ENCODE data around the gene CEBPB. TPM values are rescaled to one million over a fixed set of nuclear protein-coding genes. Genes with fewer than 3 reads are reported as not detected.
A peak's percentile ranks its signal among the peaks of the same experiment; 100 is the strongest.

Gene CEBPB
- total RNA-seq, 1 experiment from 2014 or later = 22.6 TPM

DNA sequence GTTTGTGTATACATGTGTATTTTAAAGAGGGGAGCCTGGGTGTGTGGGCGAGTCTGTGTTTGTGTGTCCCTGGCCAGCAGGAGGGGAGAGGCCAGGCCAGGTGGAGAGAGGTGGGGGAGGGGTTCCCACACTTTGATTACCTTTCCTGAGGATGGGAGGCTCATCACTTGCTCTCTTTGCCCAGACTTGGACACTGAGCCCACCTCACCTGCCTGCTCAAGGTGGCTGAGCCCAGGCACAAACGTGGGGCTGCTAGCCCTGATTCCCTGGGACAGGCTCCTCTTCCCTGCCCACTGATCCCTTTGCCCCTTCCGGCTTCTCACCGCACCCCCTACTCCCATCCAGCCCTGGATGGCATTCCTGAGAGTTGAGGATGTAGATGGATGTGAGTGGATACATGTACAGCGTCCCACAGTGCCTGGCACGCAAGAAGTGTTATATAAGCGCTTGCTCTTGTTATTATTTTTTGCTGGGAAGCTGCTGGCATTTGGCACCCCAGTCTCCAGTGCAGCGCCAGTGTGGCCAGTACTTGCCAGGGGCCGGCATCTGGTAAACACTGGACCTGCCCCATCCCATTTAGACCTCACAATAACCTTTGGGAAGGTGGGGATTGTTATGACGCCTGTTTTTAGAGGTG is 2.7 kb downstream of the CEBPB start:
- Histone ChIP-seq H3K56ac (ENCODE audit: insufficient read length, low read depth, low read length) (no peak overlapping the region), H4K5ac (ENCODE audit: insufficient read length, low read depth, low read length) (no peak overlapping the region), H3K23me2 (ENCODE audit: insufficient read length, low read depth, low read length, poor library complexity, severe bottlenecking) (peaks cover 5% of the 10 kb centered on the region), H2AFZ (ENCODE audit: low read length) (no peak overlapping the region), H2BK12ac (ENCODE audit: insufficient read length, low read depth, low read length) (no peak overlapping the region), H3K9me3 (ENCODE audit: control insufficient read depth, low read depth, low read length) (no peaks in the 10 kb centered on the region), H2BK120ac (ENCODE audit: low read depth, low read length, poor library complexity, severe bottlenecking) (no peak overlapping the region), H3K27me3 (ENCODE audit: insufficient read depth, low read length) (no peaks in the 10 kb centered on the region), H3K14ac (ENCODE audit: insufficient read depth, low read length) (no peak overlapping the region), H3K18ac (ENCODE audit: insufficient read length, low read depth, low read length) (no peak overlapping the region), H2BK5ac (ENCODE audit: insufficient read length, low read length) (no peak overlapping the region), H3K9ac (ENCODE audit: extremely low read depth, insufficient read length, low read length) (peak overlapping the region; percentile 3), H3T11ph (ENCODE audit: low read length) (no peak overlapping the region), H3K4ac (ENCODE audit: low read depth, low read length) (no peak overlapping the region), H3K79me2 (ENCODE audit: insufficient read depth, low read length) (peaks cover 1% of the 10 kb centered on the region; the same call in 1 of the 2 replicates), H3K79me1 (ENCODE audit: insufficient read depth, low read depth, low read length, poor library complexity, severe bottlenecking) (no peaks in the 10 kb centered on the region), H3K27ac (ENCODE audit: insufficient read length, low read depth, low read length) (no peak overlapping the region), H4K8ac (replicated peaks; ENCODE audit: insufficient read length, low read depth, low read length) (no peak overlapping the region), H4K20me1 (ENCODE audit: control insufficient read depth, insufficient read depth, insufficient read length) (peaks cover 3% of the 10 kb centered on the region), H4K91ac (ENCODE audit: insufficient read length, low read depth, low read length) (no peak overlapping the region), H3K4me2 (ENCODE audit: insufficient read depth, insufficient read length, low read length) (peak overlapping the region; percentile 35), H3K4me1 (ENCODE audit: insufficient read depth, low read length) (peaks cover 3% of the 10 kb centered on the region; the same call in 1 of the 2 replicates), H2AK5ac (ENCODE audit: insufficient read length, low read length) (no peak overlapping the region), H2BK15ac (ENCODE audit: low read depth, low read length) (no peak overlapping the region), H2BK20ac (ENCODE audit: low read depth, low read length, poor library complexity, severe bottlenecking) (no peak overlapping the region), H3K23ac (ENCODE audit: insufficient read length, low read depth, low read length) (no peak overlapping the region)
- H3K9me3 Mint-ChIP-seq = no peaks in the 10 kb centered on the region
- TF ChIP-seq, protein P1, sequence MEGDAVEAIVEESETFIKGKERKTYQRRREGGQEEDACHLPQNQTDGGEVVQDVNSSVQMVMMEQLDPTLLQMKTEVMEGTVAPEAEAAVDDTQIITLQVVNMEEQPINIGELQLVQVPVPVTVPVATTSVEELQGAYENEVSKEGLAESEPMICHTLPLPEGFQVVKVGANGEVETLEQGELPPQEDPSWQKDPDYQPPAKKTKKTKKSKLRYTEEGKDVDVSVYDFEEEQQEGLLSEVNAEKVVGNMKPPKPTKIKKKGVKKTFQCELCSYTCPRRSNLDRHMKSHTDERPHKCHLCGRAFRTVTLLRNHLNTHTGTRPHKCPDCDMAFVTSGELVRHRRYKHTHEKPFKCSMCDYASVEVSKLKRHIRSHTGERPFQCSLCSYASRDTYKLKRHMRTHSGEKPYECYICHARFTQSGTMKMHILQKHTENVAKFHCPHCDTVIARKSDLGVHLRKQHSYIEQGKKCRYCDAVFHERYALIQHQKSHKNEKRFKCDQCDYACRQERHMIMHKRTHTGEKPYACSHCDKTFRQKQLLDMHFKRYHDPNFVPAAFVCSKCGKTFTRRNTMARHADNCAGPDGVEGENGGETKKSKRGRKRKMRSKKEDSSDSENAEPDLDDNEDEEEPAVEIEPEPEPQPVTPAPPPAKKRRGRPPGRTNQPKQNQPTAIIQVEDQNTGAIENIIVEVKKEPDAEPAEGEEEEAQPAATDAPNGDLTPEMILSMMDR (conservative IDR thresholded peaks at IDR 0.05) = no peak
- H3K4me1 Mint-ChIP-seq = peaks cover 42 to 55% of the 10 kb centered on the region in 2 experiments
- peak; percentile 29 for DNase-seq
- H3K27ac Mint-ChIP-seq = peak overlapping the region in 2 of 3 experiments; percentile 74 to 97; a peak in 4 of 7 replicates
- WGBS (ENCODE audit: extremely low coverage, insufficient read length, low lambda C conversion rate) = no CpG with 5 or more reads among the region's 10 CpGs
- H3K36me3 Mint-ChIP-seq (ENCODE audit: insufficient read depth in 1 of 3, low read depth in 3 of 3) = peaks cover 0 to 5% (median 0%) of the 10 kb centered on the region in 3 experiments; a peak in 4 of 7 replicates
- peak overlapping the region; percentile 87 to 95 for H3K4me3 Mint-ChIP-seq
- no peaks in the 10 kb centered on the region for H3K27me3 Mint-ChIP-seq (ENCODE audit: low read depth)
